DMS114 treated with DMSO at 0.1 percent for 48 hours (cell line): ENCODE results near the gene CIB2.

Experiments used
- DNase-seq: peaks from one replicate; lab custom pipeline; 2025; ENCODE audit not compliant: unreplicated experiment; lab: John Stamatoyannopoulos, UW

CIB2 gene

GRCh38 chr15:78109156-78109555 lies 22.1 kb downstream of the CIB2 start:
- no peak for DNase-seq

DNA sequence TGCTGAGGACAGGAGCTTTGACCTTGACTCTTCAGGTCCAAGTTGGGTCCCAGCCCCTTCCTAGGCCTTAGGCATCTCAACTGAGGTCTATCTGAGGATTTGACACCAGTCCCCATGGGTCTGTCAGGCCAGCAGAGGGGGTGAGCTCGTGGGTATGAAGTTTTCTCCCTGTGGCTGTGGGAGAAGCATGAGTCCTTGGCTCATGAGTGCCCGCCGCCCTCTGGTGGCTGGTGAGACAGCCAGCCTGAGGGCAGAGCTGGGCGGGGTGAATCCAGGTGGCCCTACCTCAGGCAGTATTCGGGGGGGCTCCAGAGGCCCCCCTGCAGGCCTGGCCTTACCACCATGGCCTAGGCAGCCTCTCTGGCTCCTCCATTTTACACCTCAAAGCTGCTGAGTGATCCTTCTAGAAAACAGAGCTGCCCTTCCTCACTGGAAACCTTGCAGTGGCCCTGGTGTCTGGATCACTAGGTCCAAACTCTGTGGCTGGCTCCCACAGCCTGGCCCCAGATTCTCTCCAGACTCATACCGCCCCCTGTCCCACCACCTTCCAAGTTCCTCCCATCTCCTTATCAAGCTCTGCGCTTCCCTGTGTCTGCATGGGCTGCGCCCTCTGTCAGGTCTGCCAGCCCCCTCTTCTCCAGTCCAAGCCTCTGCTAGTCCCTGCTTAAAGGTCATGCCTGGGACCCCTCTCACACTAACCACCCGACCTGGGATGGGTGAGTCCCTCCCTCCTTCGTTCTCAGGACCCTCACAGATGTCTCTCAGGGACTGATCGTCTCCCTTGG lies 22.8 kb downstream of the CIB2 start:
- peak; percentile 65 for DNase-seq

DNA sequence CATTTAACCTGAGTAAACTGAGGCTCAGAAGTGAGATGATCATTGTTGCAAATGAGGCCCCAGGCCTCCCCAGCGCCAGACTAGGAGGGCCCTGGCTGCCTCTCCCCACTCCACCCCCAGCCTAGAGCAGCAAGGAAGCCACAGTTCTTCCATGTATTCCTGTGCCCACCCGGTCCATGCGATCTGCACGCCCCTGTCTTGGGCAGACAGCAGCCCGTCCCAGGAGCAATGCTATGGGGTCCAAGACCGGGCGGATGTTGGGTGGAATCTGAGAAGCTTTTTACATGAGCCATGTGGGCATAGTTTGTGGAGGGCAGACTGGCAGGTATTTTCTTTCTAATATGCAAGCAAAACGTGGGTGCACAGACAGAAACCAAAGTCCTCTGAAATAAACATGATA lies 23.8 kb downstream of the CIB2 start:
- DNase-seq, result no peak

- DNase-seq, result no peak
Measured at GRCh38 chr15:78105476-78106241, 25.6 kb downstream of the CIB2 start.

- no peak for DNase-seq
Measured at GRCh38 chr15:78104566-78105475, 26.4 kb downstream of the CIB2 start.

DNA sequence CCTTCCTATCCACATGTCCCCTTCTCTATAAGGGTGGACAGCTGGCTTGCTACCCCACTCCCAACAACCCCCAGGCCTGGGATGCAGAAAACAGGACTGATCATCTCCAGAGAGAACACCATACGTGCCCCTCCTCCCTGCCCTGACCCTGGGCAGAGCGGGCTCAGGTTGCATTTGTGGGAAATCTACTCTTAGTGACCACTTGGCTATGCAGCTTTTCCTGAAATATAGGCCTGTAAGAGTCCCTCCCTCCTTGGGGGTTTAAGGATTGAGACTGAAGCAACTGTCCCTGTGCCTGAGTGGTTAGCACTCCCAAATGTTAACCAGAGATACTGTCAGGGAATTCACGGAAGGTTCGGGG lies 27.1 kb downstream of the CIB2 start:
- DNase-seq, result no peak

- no peak for DNase-seq
Measured at GRCh38 chr15:78103406-78104118, 27.7 kb downstream of the CIB2 start.

DNA sequence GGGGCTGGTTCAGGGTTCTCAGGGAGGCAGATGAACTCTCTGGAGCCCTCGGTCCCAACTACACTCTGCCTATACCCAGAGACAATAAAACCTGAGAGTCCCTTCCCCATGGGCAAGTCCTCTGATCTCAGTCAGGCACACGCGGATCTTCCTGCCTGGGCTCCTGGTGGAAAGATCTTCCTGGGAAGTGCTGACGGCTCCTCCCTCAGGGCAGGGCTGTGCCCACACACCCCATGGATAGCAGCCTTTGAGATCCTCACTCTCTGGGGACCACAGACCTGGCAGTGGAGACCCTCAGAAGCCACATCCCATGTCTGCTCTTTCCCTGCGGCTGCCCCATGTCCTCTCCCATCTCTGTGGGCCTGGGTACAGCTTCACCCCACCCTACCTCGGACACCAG lies 28.5 kb downstream of the CIB2 start:
- no peak for DNase-seq

- no peak for DNase-seq
Measured at GRCh38 chr15:78102211-78102610, 29.0 kb downstream of the CIB2 start.

- DNase-seq, result no peak
Measured at GRCh38 chr15:78101423-78102105, 29.7 kb downstream of the CIB2 start.

DNA sequence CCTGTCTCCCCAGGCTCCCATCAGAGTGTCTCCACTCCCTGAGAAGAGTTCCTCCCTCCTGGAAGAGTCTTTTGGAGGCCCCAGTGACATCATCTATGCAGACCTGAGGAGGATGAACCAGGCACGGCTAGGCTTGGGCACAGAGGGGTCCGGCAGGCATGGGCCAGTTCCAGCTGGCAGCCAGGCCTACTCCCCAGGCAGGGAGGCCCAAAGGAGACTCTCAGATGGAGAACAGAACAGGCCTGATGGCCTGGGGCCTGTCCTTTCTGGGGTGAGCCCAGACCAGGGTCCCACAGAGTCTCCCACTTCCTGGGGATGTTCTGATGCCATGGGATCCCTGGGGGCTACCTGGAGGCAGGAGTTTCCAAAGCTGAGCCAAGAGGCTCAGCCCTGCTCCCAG lies 30.4 kb downstream of the CIB2 start:
- DNase-seq, result no peak

DNA sequence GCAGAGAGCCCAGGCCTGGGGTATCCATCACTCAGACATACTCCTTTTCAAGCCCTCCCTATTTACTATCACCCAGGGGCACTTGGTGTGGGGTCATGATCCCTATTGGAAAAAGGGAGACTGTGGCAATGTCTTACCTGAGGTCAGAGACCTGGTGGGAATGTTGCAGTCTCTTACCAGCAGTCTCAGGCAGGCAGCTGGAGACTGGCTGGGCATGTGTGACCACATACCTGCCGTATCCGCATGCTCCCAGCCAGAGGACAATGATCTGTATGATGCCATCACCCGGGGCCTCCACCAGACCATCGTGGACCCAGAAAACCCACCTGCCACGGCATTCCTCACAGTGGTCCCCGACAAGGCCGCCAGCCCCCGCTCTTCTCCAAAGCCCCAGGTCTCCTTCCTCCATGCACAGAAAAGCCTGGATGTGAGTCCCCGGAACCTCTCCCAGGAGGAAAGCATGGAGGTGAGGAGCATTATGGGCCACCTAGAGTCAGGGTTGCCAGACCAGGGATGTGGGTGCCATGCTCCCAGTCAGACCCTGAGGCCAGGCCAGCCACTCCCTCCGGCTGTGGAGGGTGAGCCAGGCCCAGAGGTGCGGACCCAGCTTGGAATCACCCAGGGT lies 33.0 kb downstream of the CIB2 start:
- no peak for DNase-seq

- DNase-seq, result no peak
Measured at GRCh38 chr15:78097667-78098066, 33.6 kb downstream of the CIB2 start.

- DNase-seq, result no peak
Measured at GRCh38 chr15:78093242-78094020, 37.8 kb downstream of the CIB2 start.

DNA sequence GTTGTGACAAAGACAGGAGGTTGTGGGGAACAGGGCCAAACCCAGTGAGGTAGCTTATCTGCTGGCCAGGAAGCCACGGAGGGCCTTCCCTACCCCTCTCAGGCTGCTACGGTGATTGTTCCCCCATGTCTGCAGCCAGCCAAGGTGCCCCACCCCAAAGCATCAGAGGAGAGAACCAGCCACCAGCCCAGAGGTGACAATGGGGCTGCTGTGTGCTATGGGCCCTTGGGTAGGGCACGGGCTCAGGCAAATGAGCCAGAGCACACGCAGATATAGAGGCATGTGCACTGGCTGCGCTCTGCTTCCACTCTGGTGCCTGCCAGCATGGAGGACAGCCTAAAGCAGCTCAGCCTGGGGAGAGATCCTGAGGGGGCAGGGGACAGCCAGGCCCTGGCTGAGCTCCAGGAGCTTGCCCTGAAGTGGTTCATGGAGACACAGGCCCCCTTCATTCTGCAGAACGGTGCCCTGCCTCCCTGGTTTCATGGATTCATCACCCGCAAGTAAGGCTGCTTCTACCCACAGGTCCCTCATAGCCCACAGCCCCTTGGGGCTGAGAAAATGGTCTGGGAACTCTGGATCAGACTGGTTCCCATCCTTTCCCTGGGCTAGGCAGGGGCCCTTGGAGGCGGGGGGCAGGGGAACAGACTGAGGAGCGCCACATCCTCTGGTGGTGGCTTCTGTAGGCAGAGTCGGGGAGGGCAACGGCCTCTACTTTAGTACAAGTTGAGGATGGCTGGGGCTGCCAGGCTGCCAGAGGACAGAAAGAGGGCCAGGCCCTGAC lies 38.8 kb downstream of the CIB2 start, which contains the start of gene SH2D7:
Gene SH2D7, plus strand, starts transcription at position 301 of the 781 bp plus-strand sequence. Its CDS starts 24 bp downstream, at position 325.
- no peak for DNase-seq

GRCh38 chr15:78090422-78091063 lies 40.7 kb downstream of the CIB2 start:
- no peak for DNase-seq

- no peak for DNase-seq
Measured at GRCh38 chr15:78088773-78089080, 42.5 kb downstream of the CIB2 start.
